ENCODE data around the gene MTA1. TPM values are rescaled to one million over a fixed set of nuclear protein-coding genes. Genes with fewer than 3 reads are reported as not detected.

The MTA1 gene
- total RNA-seq, 1 donor from 2014 or later, result 118 TPM

DNA sequence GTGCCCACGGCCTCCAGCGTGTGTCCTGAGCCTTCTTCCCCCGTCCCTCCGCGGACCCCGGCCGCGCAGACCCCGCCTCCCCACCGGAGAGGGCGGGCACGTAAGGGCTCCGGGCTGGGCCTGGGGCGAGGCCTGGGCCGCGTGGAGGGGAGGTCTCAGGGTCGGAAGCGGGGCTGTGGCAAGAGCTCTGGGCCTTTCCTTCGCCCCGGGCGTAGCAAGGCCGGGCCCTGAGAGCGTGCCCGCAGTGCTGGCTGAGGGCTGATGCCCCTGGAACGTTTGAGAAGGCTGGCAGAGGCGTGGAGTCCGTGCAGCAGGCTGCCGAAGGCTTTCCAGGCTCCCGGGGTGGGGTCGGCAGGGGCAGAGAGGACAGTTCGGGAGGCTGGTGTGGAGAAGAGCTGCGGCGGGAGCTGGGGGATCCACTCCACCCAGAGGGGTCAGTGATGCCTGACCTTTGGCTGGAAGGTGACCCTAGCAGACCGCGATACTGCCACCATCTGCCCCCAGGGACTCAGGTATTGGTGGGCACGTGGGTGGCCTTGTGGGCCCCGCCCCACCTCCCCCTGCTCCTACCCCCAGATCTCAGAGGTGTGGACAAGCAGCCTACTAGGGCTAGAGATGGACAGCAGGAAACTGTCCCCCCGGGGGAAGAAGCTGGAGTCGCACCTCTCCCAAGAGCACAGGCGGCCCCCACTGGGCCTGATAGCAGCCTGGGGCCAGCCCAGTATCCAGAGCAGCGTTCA is 20.7 kb upstream of the MTA1 start:
- Histone ChIP-seq H3K27ac (peak overlapping the region; percentile 71 to 77), H3K27me3 (no peaks in the 10 kb centered on the region), H3K4me3 (peak overlapping the region; percentile 80 to 90), H3K4me1 (peaks cover 8% of the 10 kb centered on the region in 2 donors), H3K36me3 (peaks cover 11 to 19% of the 10 kb centered on the region in 2 donors), H3K9me3 (peaks cover 0 to 25% of the 10 kb centered on the region in 2 donors)
- TF ChIP-seq CTCF (IDR thresholded peaks at IDR 0.05), result no peak
- intact Hi-C loops (cut with DNase I), result loop anchor here (2.0 to 5.0 kb wide), 3 partner anchors 16 to 92 kb away; partner anchors contain the start of genes PACS2 and TEDC1
- DNase-seq (ENCODE audit: low spot score in 2 of 2), result no peak

DNA sequence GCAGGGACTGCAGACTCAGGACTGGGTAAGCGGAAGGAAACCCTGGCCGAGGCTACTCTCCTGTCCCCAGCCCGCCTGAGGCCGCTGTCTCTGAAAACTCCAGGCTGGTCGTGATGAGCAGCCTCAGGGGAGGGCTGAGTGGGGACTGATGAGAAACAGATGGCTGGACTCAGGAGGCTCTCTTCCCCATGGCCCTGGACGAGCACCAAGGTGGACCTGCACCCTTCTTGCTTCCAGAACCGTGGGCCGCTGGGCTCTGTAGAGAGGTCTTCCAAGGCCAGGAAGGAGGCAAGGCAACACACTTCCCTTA is 20.2 kb upstream of the MTA1 start:
- Histone ChIP-seq H3K36me3 (peaks cover 8 to 15% of the 10 kb centered on the region in 2 donors), H3K27me3 (no peaks in the 10 kb centered on the region), H3K9me3 (peaks cover 0 to 30% of the 10 kb centered on the region in 2 donors), H3K4me1 (peaks cover 8% of the 10 kb centered on the region in 2 donors), H3K27ac (no peak overlapping the region), H3K4me3 (peak overlapping the region in 1 of 2 donors; percentile 80)
- intact Hi-C loops (cut with DNase I), result loop anchor here (2.0 to 5.0 kb wide), 3 partner anchors 15 to 91 kb away; partner anchors contain the start of genes PACS2 and TEDC1
- no peak for TF ChIP-seq CTCF (IDR thresholded peaks at IDR 0.05)
- no peak for DNase-seq (ENCODE audit: low spot score in 2 of 2)

DNA sequence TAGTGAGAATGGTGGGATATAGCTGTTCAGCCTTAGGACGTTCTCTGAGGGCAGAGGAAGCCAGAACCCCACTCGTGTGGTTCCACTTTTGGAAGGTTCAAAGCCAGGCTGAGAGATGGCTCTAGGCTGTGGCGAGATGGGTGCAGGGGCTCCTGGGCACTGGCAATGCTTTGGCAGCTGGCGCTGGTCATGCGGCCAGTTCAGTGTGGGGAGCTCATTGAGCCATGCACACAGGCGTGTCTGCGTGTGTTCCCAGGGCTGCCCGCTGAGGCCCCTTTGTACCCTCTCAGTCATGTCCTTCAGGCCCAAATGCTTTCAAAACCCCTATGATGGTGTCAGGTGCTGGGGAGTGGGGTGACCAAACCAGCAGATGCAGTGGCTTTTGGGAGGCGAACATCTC is 19.6 kb upstream of the MTA1 start:
- TF ChIP-seq CTCF (IDR thresholded peaks at IDR 0.05), result no peak
- no peak overlapping the region for H3K4me3 ChIP-seq
- H3K9me3 ChIP-seq, result peaks cover 0 to 36% of the 10 kb centered on the region in 2 donors
- intact Hi-C loops (cut with DNase I), result no loop called here
- no peak overlapping the region for H3K27ac ChIP-seq
- no peaks in the 10 kb centered on the region for H3K27me3 ChIP-seq
- no peak for DNase-seq (ENCODE audit: low spot score in 2 of 2)
- peaks cover 3 to 10% of the 10 kb centered on the region in 2 donors for H3K36me3 ChIP-seq
- H3K4me1 ChIP-seq, result peaks cover 8% of the 10 kb centered on the region in 2 donors

- TF ChIP-seq CTCF (IDR thresholded peaks at IDR 0.05), result no peak
- DNase-seq (ENCODE audit: low spot score in 2 of 2), result no peak
- intact Hi-C loops (cut with DNase I), result no loop called here
These were observed 17.9 kb upstream of the MTA1 start for GRCh38 chr14:105401699-105402098.

GRCh38 chr14:105408592-105408991 is 11.0 kb upstream of the MTA1 start:
- intact Hi-C loops (cut with DNase I), result no loop called here
- no peak overlapping the region for H3K27ac ChIP-seq
- no peak for TF ChIP-seq CTCF (IDR thresholded peaks at IDR 0.05)
- no peak overlapping the region for H3K4me3 ChIP-seq
- H3K36me3 ChIP-seq, result no peaks in the 10 kb centered on the region
- no peaks in the 10 kb centered on the region for H3K27me3 ChIP-seq
- H3K4me1 ChIP-seq, result no peaks in the 10 kb centered on the region
- DNase-seq (ENCODE audit: low spot score in 2 of 2), result no peak
- H3K9me3 ChIP-seq, result peaks cover 0 to 15% of the 10 kb centered on the region in 2 donors

More at GRCh38 chr14:105401699-105402098, 17.9 kb upstream of the MTA1 start:
- H3K27ac ChIP-seq, result no peak overlapping the region
- H3K36me3 ChIP-seq, result peaks cover 3 to 10% of the 10 kb centered on the region in 2 donors
- no peaks in the 10 kb centered on the region for H3K27me3 ChIP-seq
- peaks cover 8% of the 10 kb centered on the region in 2 donors for H3K4me1 ChIP-seq
- peaks cover 0 to 37% of the 10 kb centered on the region in 2 donors for H3K9me3 ChIP-seq
- H3K4me3 ChIP-seq, result no peak overlapping the region
